HEK293T (cell line): ENCODE results near the gene SLX4IP.

Experiments used
- BHLHE40 ChIP-seq: fragments of 450-650 bp; IDR thresholded peaks from 2 replicates; pipeline ENCODE4 v1.6.1; 2016; ENCODE audit warnings: mild to moderate bottlenecking, moderate library complexity, borderline replicate concordance
- CTBP1 ChIP-seq: fragments of 450-650 bp; IDR thresholded peaks from 2 replicates; pipeline ENCODE4 v1.6.1; 2016; ENCODE audit warnings: borderline replicate concordance
- ELF4 ChIP-seq: fragments of 450-650 bp; IDR thresholded peaks from 2 replicates; pipeline ENCODE4 v1.6.1; 2017; ENCODE audit warnings: antibody characterized with exemption
- FOXA1 ChIP-seq: fragments of 450-650 bp; IDR thresholded peaks from 2 replicates; pipeline ENCODE4 v1.6.1; 2016; ENCODE audit warnings: mild to moderate bottlenecking
- FOXK2 ChIP-seq: fragments of 450-650 bp; IDR thresholded peaks from 2 replicates; pipeline ENCODE4 v1.6.1; 2016; ENCODE audit warnings: mild to moderate bottlenecking
- FOXM1 ChIP-seq: fragments of 450-650 bp; IDR thresholded peaks from 2 replicates; pipeline ENCODE4 v1.6.1; 2017; ENCODE audit warnings: mild to moderate bottlenecking, borderline replicate concordance
- LEF1 ChIP-seq: fragments of 450-650 bp; IDR thresholded peaks from 2 replicates; pipeline ENCODE4 v1.6.1; 2017; ENCODE audit warnings: mild to moderate bottlenecking, borderline replicate concordance
- NFRKB ChIP-seq: fragments of 450-650 bp; IDR thresholded peaks from 2 replicates; pipeline ENCODE4 v1.6.1; 2016; ENCODE audit warnings: mild to moderate bottlenecking, moderate library complexity
- SP1 ChIP-seq: fragments of 450-650 bp; IDR thresholded peaks from 2 replicates; pipeline ENCODE4 v1.6.1; 2017
- ZNF384 ChIP-seq: fragments of 450-650 bp; IDR thresholded peaks from 2 replicates; pipeline ENCODE4 v1.6.1; 2016

- TF ChIP-seq CTBP1 (no peak), FOXM1 (no peak), FOXA1 (no peak), NFRKB (no peak), BHLHE40 (no peak), ZNF384 (no peak), ELF4 (no peak), SP1 (no peak), FOXK2 (no peak), LEF1 (no peak)
These were observed 239.0 kb downstream of the SLX4IP start, which contains the start of gene JAG1 for GRCh38 chr20:10673842-10674683.
